IMR-90 (cell line): Measurements from ENCODE around the gene STARD13.

ENCODE experiments used
- BHLHE40 ChIP-seq: fragments of 150-350 bp; IDR thresholded peaks from 2 replicates; pipeline ENCODE4 v1.6.1; 2016; ENCODE audit warnings: mild to moderate bottlenecking, low read depth, low read length
- CTCF ChIP-seq: conservative IDR thresholded peaks from 2 replicates; pipeline ENCODE4 v1.5.1; 2012; ENCODE audit warnings: mild to moderate bottlenecking, low read depth, low read length, improper control_type of control experiment
- MAZ ChIP-seq: IDR thresholded peaks from 2 replicates; pipeline ENCODE4 v1.6.1; 2012; ENCODE audit warnings: low read depth, mild to moderate bottlenecking, low read length, improper control_type of control experiment, moderate library complexity, borderline replicate concordance
- POLR2A ChIP-seq: IDR thresholded peaks from 2 replicates; pipeline ENCODE4 v1.6.1; 2012; ENCODE audit warnings: mild to moderate bottlenecking, low read depth, low read length

GRCh38 chr13:33263484-33263883 lies 22.1 kb downstream of the STARD13 start:
- TF ChIP-seq CTCF, result no peak
- no peak for TF ChIP-seq MAZ
- no peak for TF ChIP-seq POLR2A
- no peak for TF ChIP-seq BHLHE40
